Measurements from ENCODE around the gene SIDT2. TPM values are rescaled to one million over a fixed set of nuclear protein-coding genes. Genes with fewer than 3 reads are reported as not detected.

SIDT2 gene
- total RNA-seq, 1 donor from 2014 or later = 16.2 TPM

DNA sequence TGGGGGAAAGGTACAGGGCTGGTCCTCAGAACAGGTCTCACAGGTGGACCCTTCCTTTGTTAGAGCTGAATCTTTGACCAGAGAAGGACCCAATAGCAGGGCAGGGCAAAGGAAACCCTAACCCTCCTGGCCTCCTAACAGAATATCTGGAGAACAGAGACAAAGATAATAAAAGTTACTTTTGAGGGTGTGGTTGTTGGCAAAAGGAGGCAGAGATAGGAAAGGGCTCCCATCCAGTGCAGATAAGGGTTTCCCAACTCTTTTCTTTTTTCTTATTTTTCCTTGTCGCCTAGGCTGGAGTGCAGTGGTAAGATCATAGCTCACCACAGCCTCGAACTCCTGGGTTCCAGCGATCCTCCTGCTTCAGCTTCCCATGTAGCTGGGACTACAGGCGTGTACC is 41.5 kb downstream of the SIDT2 start:
- H3K4me1 ChIP-seq (ENCODE audit: control insufficient read depth in 3 of 3, insufficient read depth in 3 of 3, low read length in 3 of 3) = peaks cover 56 to 60% (median 58%) of the 10 kb centered on the region in 3 donors
- H3K27ac ChIP-seq (ENCODE audit: low read depth, low read length) = peak overlapping the region; percentile 92
- peaks cover 50 to 59% (median 53%) of the 10 kb centered on the region in 3 donors for H3K36me3 ChIP-seq (ENCODE audit: control insufficient read depth in 3 of 3, insufficient read depth in 3 of 3, low read length in 3 of 3)
- peak overlapping the region in 1 of 3 donors; percentile 72 for H3K9ac ChIP-seq (ENCODE audit: low read depth in 1 of 3, low read length in 3 of 3)
- no peaks in the 10 kb centered on the region for H3K9me3 ChIP-seq (ENCODE audit: control insufficient read depth in 3 of 3, low read length in 3 of 3)
- peak overlapping the region in 1 of 3 donors; percentile 23 for H3K4me3 ChIP-seq (ENCODE audit: low read length in 3 of 3)
- no peaks in the 10 kb centered on the region for H3K27me3 ChIP-seq (ENCODE audit: control insufficient read depth in 3 of 3, insufficient read depth in 3 of 3, low read length in 3 of 3)

DNA sequence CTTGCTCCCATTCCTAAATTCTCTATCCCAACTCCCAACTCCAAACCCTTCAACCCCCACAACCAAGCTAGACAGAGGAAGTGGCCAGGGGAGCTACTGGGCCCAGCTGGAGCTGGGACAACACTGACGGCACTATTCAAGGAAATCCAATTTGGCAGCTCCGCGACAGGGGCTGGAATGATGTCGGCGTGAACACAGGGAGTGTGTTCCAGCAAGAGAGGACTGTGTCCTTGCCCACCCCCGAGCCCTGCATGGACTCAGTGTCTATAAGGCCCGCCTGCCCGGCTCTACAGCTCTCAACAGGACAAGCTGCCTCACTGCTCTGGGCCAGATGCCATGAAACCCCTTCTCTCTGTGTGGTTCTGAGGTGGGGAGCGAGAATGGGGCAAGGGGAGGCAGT is 42.0 kb downstream of the SIDT2 start:
- H3K9me3 ChIP-seq (ENCODE audit: control insufficient read depth in 3 of 3, low read length in 3 of 3) = no peaks in the 10 kb centered on the region
- peaks cover 56 to 60% (median 58%) of the 10 kb centered on the region in 3 donors for H3K4me1 ChIP-seq (ENCODE audit: control insufficient read depth in 3 of 3, insufficient read depth in 3 of 3, low read length in 3 of 3)
- peaks cover 50 to 61% (median 58%) of the 10 kb centered on the region in 3 donors for H3K36me3 ChIP-seq (ENCODE audit: control insufficient read depth in 3 of 3, insufficient read depth in 3 of 3, low read length in 3 of 3)
- peak overlapping the region; percentile 92 for H3K27ac ChIP-seq (ENCODE audit: low read depth, low read length)
- no peaks in the 10 kb centered on the region for H3K27me3 ChIP-seq (ENCODE audit: control insufficient read depth in 3 of 3, insufficient read depth in 3 of 3, low read length in 3 of 3)
- H3K4me3 ChIP-seq (ENCODE audit: low read length in 3 of 3) = peak overlapping the region; percentile 15 to 52 (median 45)
- peak overlapping the region; percentile 54 to 72 (median 71) for H3K9ac ChIP-seq (ENCODE audit: low read depth in 1 of 3, low read length in 3 of 3)

DNA sequence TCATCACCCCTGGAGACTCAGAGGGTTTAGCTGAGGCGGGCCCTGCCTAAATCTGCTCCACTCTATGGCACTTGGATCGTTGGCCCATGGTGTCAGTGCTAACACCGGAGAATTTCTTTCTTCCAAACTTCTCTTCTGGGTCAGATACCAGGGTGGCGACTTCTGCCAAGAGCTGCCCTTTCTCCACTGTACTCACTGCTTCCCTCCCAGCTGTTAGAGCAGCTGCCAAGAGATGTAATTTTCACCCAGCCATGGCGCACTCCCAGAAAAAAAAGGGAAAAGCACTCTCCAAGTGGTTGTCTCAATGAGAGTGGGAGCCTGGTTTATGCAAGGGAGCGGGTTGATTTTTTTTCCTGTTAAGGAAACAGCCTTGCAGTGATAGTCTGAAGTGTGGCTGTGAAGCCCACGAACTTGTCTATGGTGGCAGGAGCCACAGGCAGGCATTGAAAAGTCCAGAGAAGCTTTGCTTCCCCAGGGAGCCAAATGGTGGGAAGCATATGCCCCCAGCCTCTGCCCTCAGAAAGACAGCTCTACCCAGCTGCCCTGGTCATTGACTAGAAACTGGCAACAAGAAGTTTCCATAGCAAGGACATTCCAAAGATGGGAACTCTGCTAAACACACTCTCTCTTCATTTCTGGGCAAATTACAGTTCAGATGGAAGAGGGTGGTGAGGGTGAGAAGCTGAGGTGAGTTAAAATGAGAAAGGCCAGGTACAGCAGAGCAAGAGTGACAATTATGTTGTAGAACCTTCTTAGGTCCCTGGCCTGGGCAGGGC is 42.6 kb downstream of the SIDT2 start:
- Histone ChIP-seq H3K4me1 (ENCODE audit: control insufficient read depth in 3 of 3, insufficient read depth in 3 of 3, low read length in 3 of 3) (peaks cover 57 to 66% (median 58%) of the 10 kb centered on the region in 3 donors), H3K9me3 (ENCODE audit: control insufficient read depth in 3 of 3, low read length in 3 of 3) (no peaks in the 10 kb centered on the region), H3K27me3 (ENCODE audit: control insufficient read depth in 3 of 3, insufficient read depth in 3 of 3, low read length in 3 of 3) (no peaks in the 10 kb centered on the region), H3K27ac (ENCODE audit: low read depth, low read length) (peak overlapping the region; percentile 92), H3K4me3 (ENCODE audit: low read length in 3 of 3) (peak overlapping the region; percentile 15 to 55 (median 45)), H3K9ac (ENCODE audit: low read depth in 1 of 3, low read length in 3 of 3) (peak overlapping the region; percentile 54 to 72 (median 71)), H3K36me3 (ENCODE audit: control insufficient read depth in 3 of 3, insufficient read depth in 3 of 3, low read length in 3 of 3) (peaks cover 44 to 60% (median 57%) of the 10 kb centered on the region in 3 donors)

GRCh38 chr11:117221775-117222517 is 43.4 kb downstream of the SIDT2 start:
- H3K27me3 ChIP-seq (ENCODE audit: control insufficient read depth in 3 of 3, insufficient read depth in 3 of 3, low read length in 3 of 3) = no peaks in the 10 kb centered on the region
- H3K9me3 ChIP-seq (ENCODE audit: control insufficient read depth in 3 of 3, low read length in 3 of 3) = no peaks in the 10 kb centered on the region
- H3K27ac ChIP-seq (ENCODE audit: low read depth, low read length) = peak overlapping the region; percentile 92
- peak overlapping the region; percentile 27 to 72 (median 28) for H3K9ac ChIP-seq (ENCODE audit: low read depth in 1 of 3, low read length in 3 of 3)
- H3K4me3 ChIP-seq (ENCODE audit: low read length in 3 of 3) = peak overlapping the region; percentile 15 to 55 (median 53)
- peaks cover 45 to 60% (median 54%) of the 10 kb centered on the region in 3 donors for H3K36me3 ChIP-seq (ENCODE audit: control insufficient read depth in 3 of 3, insufficient read depth in 3 of 3, low read length in 3 of 3)
- peaks cover 54 to 66% (median 56%) of the 10 kb centered on the region in 3 donors for H3K4me1 ChIP-seq (ENCODE audit: control insufficient read depth in 3 of 3, insufficient read depth in 3 of 3, low read length in 3 of 3)

DNA sequence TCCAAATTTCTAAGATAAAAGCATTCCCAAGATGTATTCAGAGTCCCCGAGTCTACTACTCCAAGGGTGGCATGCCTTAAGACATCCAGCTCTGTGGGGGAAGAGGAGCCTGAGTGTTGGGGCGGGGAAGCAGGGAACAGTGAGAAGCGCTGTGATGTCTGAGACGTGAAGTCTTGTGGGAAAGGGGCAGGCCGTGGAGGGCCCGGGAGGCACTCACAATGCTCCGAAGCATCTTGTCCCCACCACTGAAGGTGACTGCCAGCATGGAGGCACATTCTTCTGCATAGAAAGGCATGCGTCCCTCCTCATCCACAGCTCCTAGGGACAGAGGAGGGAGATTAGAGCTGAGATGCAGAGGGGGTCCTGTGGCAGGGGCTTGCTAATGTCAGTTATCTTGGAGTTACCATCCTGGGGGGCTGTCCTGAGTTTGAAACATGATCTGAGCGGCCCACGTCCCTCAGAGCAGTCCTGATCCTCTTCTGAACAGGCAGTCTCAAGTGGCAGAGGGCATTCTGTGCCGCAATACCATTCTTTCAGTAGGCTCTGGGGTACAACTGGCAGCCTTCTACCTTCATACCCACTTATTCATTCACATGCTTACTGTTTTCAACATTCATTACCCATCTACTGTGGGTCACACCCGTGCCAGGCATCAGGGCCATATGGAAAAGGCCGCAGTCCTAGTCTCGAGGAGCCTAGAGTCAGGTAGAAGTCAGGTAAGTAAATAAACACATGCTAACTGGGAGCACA is 44.6 kb downstream of the SIDT2 start:
- H3K27ac ChIP-seq (ENCODE audit: low read depth, low read length) = peak overlapping the region; percentile 92
- no peaks in the 10 kb centered on the region for H3K27me3 ChIP-seq (ENCODE audit: control insufficient read depth in 3 of 3, insufficient read depth in 3 of 3, low read length in 3 of 3)
- no peaks in the 10 kb centered on the region for H3K9me3 ChIP-seq (ENCODE audit: control insufficient read depth in 3 of 3, low read length in 3 of 3)
- H3K36me3 ChIP-seq (ENCODE audit: control insufficient read depth in 3 of 3, insufficient read depth in 3 of 3, low read length in 3 of 3) = peaks cover 45 to 59% (median 52%) of the 10 kb centered on the region in 3 donors
- H3K4me3 ChIP-seq (ENCODE audit: low read length in 3 of 3) = no peak overlapping the region
- H3K9ac ChIP-seq (ENCODE audit: low read depth in 1 of 3, low read length in 3 of 3) = no peak overlapping the region
- H3K4me1 ChIP-seq (ENCODE audit: control insufficient read depth in 3 of 3, insufficient read depth in 3 of 3, low read length in 3 of 3) = peaks cover 44 to 57% (median 52%) of the 10 kb centered on the region in 3 donors

DNA sequence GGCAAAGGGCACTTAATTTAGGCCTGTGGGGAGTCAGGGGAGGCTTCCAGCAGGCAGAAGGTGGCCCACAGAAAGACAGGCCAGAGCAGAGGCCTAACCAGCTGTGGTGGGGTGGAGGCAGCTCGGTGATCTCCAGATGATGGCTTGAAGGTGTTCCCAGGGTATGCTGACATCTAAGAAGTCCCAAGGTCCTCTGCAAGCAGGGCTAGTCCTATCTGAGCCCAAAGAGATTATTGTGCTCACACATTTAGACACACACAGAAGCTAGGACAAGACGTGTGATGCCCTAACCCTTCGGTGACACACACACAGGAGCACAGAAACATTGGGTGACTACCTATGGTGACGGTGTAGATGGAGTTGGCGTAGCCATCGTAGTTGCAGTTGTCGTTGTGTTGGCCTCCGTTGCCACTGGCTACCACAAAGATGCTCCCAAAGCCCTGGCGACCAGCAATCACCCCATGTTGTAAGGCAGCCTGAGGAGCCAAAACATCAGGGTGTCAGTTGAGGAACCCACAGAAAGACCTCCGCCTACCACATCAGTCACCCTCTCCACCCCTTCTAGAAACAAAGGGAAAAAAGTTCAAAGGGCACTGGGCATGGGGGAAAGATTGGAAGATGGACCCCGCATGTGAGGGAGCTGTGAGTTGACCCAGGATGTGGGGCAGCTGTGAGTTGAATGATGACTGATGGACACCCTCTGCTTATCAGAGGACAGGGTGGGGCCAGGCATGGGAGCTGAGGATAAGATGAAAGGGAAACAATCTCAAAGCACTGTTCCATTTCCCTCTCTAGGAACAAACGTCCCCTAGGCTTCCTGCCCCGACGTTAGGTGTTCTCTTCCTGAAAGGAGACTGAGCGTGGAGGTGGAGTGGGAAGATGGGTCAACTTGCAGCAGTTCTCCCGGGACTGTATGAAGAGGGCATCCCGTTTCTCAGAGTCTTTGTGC is 45.5 kb downstream of the SIDT2 start:
- no peaks in the 10 kb centered on the region for H3K9me3 ChIP-seq (ENCODE audit: control insufficient read depth in 3 of 3, low read length in 3 of 3)
- peaks cover 44 to 56% (median 49%) of the 10 kb centered on the region in 3 donors for H3K36me3 ChIP-seq (ENCODE audit: control insufficient read depth in 3 of 3, insufficient read depth in 3 of 3, low read length in 3 of 3)
- peaks cover 36 to 49% (median 44%) of the 10 kb centered on the region in 3 donors for H3K4me1 ChIP-seq (ENCODE audit: control insufficient read depth in 3 of 3, insufficient read depth in 3 of 3, low read length in 3 of 3)
- H3K27me3 ChIP-seq (ENCODE audit: control insufficient read depth in 3 of 3, insufficient read depth in 3 of 3, low read length in 3 of 3) = no peaks in the 10 kb centered on the region
- no peak overlapping the region for H3K27ac ChIP-seq (ENCODE audit: low read depth, low read length)
- no peak overlapping the region for H3K4me3 ChIP-seq (ENCODE audit: low read length in 3 of 3)
- no peak overlapping the region for H3K9ac ChIP-seq (ENCODE audit: low read depth in 1 of 3, low read length in 3 of 3)

DNA sequence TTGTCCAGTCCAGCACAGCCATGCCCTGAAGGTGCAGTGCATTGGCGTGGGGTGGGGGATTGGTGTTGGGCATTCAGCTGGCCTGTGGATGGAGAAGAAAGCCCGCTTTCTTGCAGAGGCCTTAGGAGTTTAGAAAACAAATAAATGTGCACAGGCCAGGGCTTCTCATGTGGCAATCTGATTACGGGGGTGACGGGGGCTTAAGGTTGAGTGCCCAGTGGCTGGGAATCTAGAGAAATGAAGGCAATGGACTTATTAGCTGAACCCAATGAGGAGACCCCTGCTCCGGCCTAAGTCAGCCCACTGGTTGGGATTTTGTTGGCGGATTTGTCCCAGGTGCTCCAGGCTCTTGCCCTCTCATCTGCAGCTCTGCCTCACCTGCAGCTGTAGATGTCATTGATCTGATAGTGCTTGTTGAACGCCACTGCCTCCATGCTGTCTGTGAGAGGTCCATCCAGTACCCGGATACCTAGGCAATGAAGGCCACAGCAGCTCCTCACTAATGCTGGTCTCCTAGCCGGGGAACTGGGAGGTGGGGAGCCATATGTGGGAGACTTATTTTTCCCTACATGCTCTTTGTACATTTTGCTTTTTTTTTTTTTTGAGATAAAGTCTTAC is 47.1 kb downstream of the SIDT2 start:
- Histone ChIP-seq H3K4me3 (ENCODE audit: low read length in 3 of 3) (no peak overlapping the region), H3K4me1 (ENCODE audit: control insufficient read depth in 3 of 3, insufficient read depth in 3 of 3, low read length in 3 of 3) (peaks cover 26 to 41% (median 34%) of the 10 kb centered on the region in 3 donors), H3K36me3 (ENCODE audit: control insufficient read depth in 3 of 3, insufficient read depth in 3 of 3, low read length in 3 of 3) (peaks cover 49 to 59% (median 57%) of the 10 kb centered on the region in 3 donors), H3K27me3 (ENCODE audit: control insufficient read depth in 3 of 3, insufficient read depth in 3 of 3, low read length in 3 of 3) (no peaks in the 10 kb centered on the region), H3K9ac (ENCODE audit: low read depth in 1 of 3, low read length in 3 of 3) (peak overlapping the region in 1 of 3 donors; percentile 40), H3K9me3 (ENCODE audit: control insufficient read depth in 3 of 3, low read length in 3 of 3) (no peaks in the 10 kb centered on the region), H3K27ac (ENCODE audit: low read depth, low read length) (no peak overlapping the region)

GRCh38 chr11:117226388-117227385 is 48.1 kb downstream of the SIDT2 start:
- H3K36me3 ChIP-seq (ENCODE audit: control insufficient read depth in 3 of 3, insufficient read depth in 3 of 3, low read length in 3 of 3) = peaks cover 49 to 59% (median 57%) of the 10 kb centered on the region in 3 donors
- H3K4me1 ChIP-seq (ENCODE audit: control insufficient read depth in 3 of 3, insufficient read depth in 3 of 3, low read length in 3 of 3) = peaks cover 26 to 41% (median 34%) of the 10 kb centered on the region in 3 donors
- H3K9me3 ChIP-seq (ENCODE audit: control insufficient read depth in 3 of 3, low read length in 3 of 3) = no peaks in the 10 kb centered on the region
- H3K4me3 ChIP-seq (ENCODE audit: low read length in 3 of 3) = no peak overlapping the region
- H3K27me3 ChIP-seq (ENCODE audit: control insufficient read depth in 3 of 3, insufficient read depth in 3 of 3, low read length in 3 of 3) = no peaks in the 10 kb centered on the region
- no peak overlapping the region for H3K27ac ChIP-seq (ENCODE audit: low read depth, low read length)
- no peak overlapping the region for H3K9ac ChIP-seq (ENCODE audit: low read depth in 1 of 3, low read length in 3 of 3)

All from skeletal muscle tissue (tissue), 4 donors.